Suprapubic skin (tissue), 3 donors: ENCODE measurements around the gene LILRB5.
"Not testable (repeated sequence)": the region's sequence is repeated elsewhere in the genome, so short reads cannot be mapped to it uniquely, and the experiment has no call there.

Experiments
- EP300 ChIP-seq: sonication (generic); formaldehyde crosslinking; IDR thresholded peaks from one replicate; pipeline ENCODE4 v1.6.1; 2017; ENCODE audit warnings: antibody characterized with exemption
- POLR2A ChIP-seq, 2 donors: fragments of 450-650 bp; IDR thresholded peaks; one replicate each; pipeline ENCODE4 v1.6.1; 2017; ENCODE audit warnings: antibody characterized with exemption in 2 of 2, mild to moderate bottlenecking in 2 of 2, moderate library complexity in 2 of 2
- TF ChIP-seq, protein P1 (sequence below), 2 donors: fragments of 200-600 bp in 1 of 2; fragments of 450-650 bp in 1 of 2; sonication (generic) in 1 of 2; IDR thresholded peaks; one replicate each; pipeline ENCODE4 v1.5.1; 2016 to 2019; ENCODE audit warnings: antibody characterized with exemption in 2 of 2, mild to moderate bottlenecking in 1 of 2, moderate library complexity in 1 of 2

- TF ChIP-seq, protein P1, sequence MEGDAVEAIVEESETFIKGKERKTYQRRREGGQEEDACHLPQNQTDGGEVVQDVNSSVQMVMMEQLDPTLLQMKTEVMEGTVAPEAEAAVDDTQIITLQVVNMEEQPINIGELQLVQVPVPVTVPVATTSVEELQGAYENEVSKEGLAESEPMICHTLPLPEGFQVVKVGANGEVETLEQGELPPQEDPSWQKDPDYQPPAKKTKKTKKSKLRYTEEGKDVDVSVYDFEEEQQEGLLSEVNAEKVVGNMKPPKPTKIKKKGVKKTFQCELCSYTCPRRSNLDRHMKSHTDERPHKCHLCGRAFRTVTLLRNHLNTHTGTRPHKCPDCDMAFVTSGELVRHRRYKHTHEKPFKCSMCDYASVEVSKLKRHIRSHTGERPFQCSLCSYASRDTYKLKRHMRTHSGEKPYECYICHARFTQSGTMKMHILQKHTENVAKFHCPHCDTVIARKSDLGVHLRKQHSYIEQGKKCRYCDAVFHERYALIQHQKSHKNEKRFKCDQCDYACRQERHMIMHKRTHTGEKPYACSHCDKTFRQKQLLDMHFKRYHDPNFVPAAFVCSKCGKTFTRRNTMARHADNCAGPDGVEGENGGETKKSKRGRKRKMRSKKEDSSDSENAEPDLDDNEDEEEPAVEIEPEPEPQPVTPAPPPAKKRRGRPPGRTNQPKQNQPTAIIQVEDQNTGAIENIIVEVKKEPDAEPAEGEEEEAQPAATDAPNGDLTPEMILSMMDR (IDR thresholded peaks at IDR 0.05), result not testable (repeated sequence)
- not testable (repeated sequence) for TF ChIP-seq EP300; POLR2A (IDR thresholded peaks at IDR 0.05)
Measured at GRCh38 chr19:54285427-54286056, 28.5 kb upstream of the LILRB5 start.
